MM.1S (cell line): ENCODE measurements around the gene ARHGEF2.
"Not testable (repeated sequence)": the region's sequence is repeated elsewhere in the genome, so short reads cannot be mapped to it uniquely, and the experiment has no call there.

ENCODE experiments used
- DNase-seq: peaks from one replicate; pipeline ENCODE4 v3.0.0-alpha.2; 2015
- H2AFZ ChIP-seq: fragments of 300-600 bp; sonication (generic); 2 replicates; pipeline ENCODE4 v1.6.0; 2016; ENCODE audit warnings: antibody characterized with exemption, low read length
- H3F3A ChIP-seq: fragments of 300-600 bp; sonication (generic); 2 replicates; pipeline ENCODE4 v1.6.1; 2016; ENCODE audit warnings: mild to moderate bottlenecking, antibody characterized with exemption, low read length, moderate library complexity, mixed read lengths; ENCODE audit not compliant: insufficient read depth
- H3K27ac ChIP-seq: fragments of 300-600 bp; sonication (generic); 2 replicates; pipeline ENCODE4 v1.5.1; 2016; ENCODE audit warnings: mild to moderate bottlenecking, low read length
- H3K27me3 ChIP-seq: fragments of 300-600 bp; sonication (generic); replicated peaks from 2 replicates; pipeline ENCODE4 v1.6.0; 2016; ENCODE audit warnings: low read length; ENCODE audit not compliant: insufficient read depth
- H3K36me3 ChIP-seq: fragments of 300-600 bp; sonication (generic); replicated peaks from 2 replicates; pipeline ENCODE4 v1.6.1; 2016; ENCODE audit warnings: mild to moderate bottlenecking, low read length, mixed read lengths; ENCODE audit not compliant: insufficient read depth
- H3K4me1 ChIP-seq: fragments of 300-600 bp; sonication (generic); 2 replicates; pipeline ENCODE4 v1.6.1; 2016; ENCODE audit warnings: low read length, mixed read lengths
- H3K4me2 ChIP-seq: fragments of 300-600 bp; sonication (generic); 2 replicates; pipeline ENCODE4 v1.6.0; 2016; ENCODE audit warnings: low read depth, low read length
- H3K4me3 ChIP-seq: fragments of 300-600 bp; sonication (generic); 2 replicates; pipeline ENCODE4 v1.5.1; 2016; ENCODE audit warnings: low read length, mixed read lengths
- H3K79me2 ChIP-seq: fragments of 300-600 bp; sonication (generic); 2 replicates; pipeline ENCODE4 v1.6.1; 2016; ENCODE audit warnings: mixed run types, low read length, mixed read lengths
- H3K9ac ChIP-seq: fragments of 300-600 bp; sonication (generic); 2 replicates; pipeline ENCODE4 v1.6.1; 2016; ENCODE audit warnings: low read length, mixed read lengths
- H3K9me2 ChIP-seq: fragments of 300-600 bp; sonication (generic); replicated peaks from 2 replicates; pipeline ENCODE4 v1.6.1; 2016; ENCODE audit warnings: mild to moderate bottlenecking, low read length, mixed read lengths; ENCODE audit not compliant: insufficient read depth
- H3K9me3 ChIP-seq: fragments of 300-600 bp; sonication (generic); replicated peaks from 2 replicates; pipeline ENCODE4 v1.6.1; 2016; ENCODE audit warnings: mild to moderate bottlenecking, low read length, mixed read lengths; ENCODE audit not compliant: insufficient read depth
- H4K20me1 ChIP-seq: fragments of 300-600 bp; sonication (generic); 2 replicates; pipeline ENCODE4 v1.6.1; 2016; ENCODE audit warnings: mild to moderate bottlenecking, low read length, moderate library complexity, mixed read lengths; ENCODE audit not compliant: insufficient read depth
- EZH2 ChIP-seq: fragments of 300-600 bp; sonication (generic); optimal IDR thresholded peaks from 2 replicates; pipeline ENCODE3; 2017; ENCODE audit warnings: low read depth, mild to moderate bottlenecking, antibody characterized with exemption, low read length, mixed read lengths
- EZH2phosphoT487 ChIP-seq: fragments of 300-600 bp; sonication (generic); IDR thresholded peaks from 2 replicates; pipeline ENCODE4 v1.6.1; 2018; ENCODE audit warnings: antibody characterized with exemption, low read length
- TF ChIP-seq, protein P1 (sequence below): fragments of 300-600 bp; sonication (generic); IDR thresholded peaks from 2 replicates; pipeline ENCODE4 v1.5.1; 2016; ENCODE audit warnings: antibody characterized with exemption, low read length, mixed read lengths

The ARHGEF2 gene

DNA sequence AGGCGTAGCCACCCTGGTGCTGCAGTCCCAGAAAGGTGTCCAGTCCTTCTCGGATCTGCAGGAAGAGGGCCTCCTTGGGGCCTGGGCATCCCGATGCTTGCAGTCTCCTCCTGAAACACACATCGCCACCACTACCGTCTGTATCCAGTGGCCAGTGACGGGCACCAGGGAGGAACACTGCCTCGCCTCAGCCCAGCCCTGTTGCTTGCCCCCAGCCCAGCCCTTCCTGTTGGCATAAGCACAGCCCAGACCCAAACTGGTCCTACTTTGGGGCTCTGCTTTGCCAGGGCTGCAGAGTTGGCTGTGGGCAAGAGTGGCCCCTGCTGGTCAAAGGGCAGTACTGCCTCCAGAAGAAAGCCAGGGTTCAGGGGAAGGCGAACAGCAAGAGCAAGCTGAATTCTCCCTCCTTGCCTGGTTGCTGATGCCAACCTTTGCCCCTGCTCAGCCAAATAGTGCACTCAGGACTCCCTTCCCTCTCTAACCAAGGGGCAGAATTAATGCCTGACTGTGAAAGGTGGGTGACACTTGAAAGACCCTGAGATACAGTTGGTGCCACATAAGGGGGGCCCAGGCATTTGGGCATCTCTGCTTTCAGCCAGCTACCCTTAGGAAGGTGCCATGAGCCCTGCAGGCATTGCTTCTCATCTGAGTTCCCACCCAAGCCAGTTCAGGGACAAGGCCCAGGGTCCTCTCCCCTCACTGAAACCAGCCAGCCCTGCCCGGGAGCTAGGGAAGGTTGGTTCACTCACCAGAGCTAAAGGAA, 11.1 kb upstream of the ARHGEF2 start:
- no peak overlapping the region for H3K9ac ChIP-seq
- H3K4me1 ChIP-seq, result peaks cover 24% of the 10 kb centered on the region
- H3K4me3 ChIP-seq, result no peak overlapping the region
- TF ChIP-seq EZH2 (no peak), EZH2phosphoT487 (no peak)
- TF ChIP-seq, protein P1, sequence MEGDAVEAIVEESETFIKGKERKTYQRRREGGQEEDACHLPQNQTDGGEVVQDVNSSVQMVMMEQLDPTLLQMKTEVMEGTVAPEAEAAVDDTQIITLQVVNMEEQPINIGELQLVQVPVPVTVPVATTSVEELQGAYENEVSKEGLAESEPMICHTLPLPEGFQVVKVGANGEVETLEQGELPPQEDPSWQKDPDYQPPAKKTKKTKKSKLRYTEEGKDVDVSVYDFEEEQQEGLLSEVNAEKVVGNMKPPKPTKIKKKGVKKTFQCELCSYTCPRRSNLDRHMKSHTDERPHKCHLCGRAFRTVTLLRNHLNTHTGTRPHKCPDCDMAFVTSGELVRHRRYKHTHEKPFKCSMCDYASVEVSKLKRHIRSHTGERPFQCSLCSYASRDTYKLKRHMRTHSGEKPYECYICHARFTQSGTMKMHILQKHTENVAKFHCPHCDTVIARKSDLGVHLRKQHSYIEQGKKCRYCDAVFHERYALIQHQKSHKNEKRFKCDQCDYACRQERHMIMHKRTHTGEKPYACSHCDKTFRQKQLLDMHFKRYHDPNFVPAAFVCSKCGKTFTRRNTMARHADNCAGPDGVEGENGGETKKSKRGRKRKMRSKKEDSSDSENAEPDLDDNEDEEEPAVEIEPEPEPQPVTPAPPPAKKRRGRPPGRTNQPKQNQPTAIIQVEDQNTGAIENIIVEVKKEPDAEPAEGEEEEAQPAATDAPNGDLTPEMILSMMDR, result peak; percentile 99
- H3K9me3 ChIP-seq, result no peaks in the 10 kb centered on the region
- DNase-seq, result peak; percentile 80
- 0 out of 2 replicates have a peak, but pooled peaks cover 3% of the 10 kb centered on the region for H3F3A ChIP-seq
- peak overlapping the region; percentile 57 for H2AFZ ChIP-seq
- H4K20me1 ChIP-seq, result no peaks in the 10 kb centered on the region
- H3K27ac ChIP-seq, result no peak overlapping the region
- no peaks in the 10 kb centered on the region for H3K9me2 ChIP-seq
- H3K27me3 ChIP-seq, result no peaks in the 10 kb centered on the region
- H3K36me3 ChIP-seq, result no peaks in the 10 kb centered on the region
- H3K4me2 ChIP-seq, result peak overlapping the region; percentile 31; the same call in 1 of the 2 replicates
- no peaks in the 10 kb centered on the region for H3K79me2 ChIP-seq

DNA sequence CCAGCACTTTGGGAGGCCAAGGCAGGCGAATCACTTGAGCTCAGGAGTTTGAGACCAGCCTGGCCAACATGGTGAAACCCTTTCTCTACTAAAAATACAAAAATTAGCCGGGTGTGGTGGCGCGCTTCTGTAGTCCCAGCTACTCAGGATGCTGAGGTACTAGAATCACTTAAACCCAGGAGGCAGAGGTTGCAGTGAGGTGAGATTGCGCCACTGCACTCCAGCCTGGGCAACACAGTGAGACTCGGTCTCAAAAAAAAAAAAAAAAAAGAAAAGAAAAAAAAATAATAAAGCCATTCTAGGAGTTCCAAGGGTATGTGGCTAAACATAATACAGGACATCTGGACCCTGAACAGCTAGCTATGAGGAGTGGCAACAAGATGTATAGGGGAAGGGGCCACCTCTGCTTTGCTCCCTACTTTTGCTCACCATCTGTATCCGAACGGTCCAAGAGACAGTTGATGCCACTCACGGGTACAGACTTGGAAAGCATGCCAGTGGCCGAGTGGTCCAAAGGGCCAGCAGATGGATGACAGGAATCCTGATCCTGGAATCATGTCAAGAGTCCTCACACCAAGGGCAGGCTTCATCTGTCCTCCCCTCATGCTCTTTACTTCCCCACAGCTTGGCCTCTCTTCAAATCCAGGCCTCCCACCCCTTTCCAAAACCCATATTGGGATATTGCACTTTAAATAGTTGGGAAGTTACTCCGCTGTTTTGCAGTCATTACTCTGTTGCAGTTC, 6.7 kb upstream of the ARHGEF2 start:
- not testable (repeated sequence) for H3K4me2 ChIP-seq

DNA sequence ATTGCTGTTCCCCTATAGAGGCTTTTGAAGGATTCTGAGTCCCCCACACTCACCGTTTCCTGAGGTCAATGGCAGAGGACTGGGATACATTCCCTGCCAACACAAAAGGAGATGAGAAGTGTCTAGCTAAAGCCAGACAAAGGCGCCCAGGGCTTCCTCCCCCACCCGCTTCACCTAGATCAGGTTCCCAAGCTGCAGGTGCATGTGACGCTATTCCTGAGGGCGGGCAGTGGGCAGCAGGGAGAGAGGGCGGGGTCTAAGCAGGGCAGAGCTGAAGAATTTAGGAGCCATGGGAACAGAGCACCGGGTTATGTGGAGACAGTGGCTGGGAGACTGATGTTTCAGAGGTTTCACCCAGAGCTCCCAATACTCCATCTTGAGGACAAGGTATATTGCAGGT, 6.0 kb upstream of the ARHGEF2 start:
- Histone ChIP-seq H3K9me3 (no peaks in the 10 kb centered on the region), H3K27me3 (no peaks in the 10 kb centered on the region), H3K4me3 (no peak overlapping the region), H3F3A (peaks cover 25% of the 10 kb centered on the region), H3K36me3 (no peaks in the 10 kb centered on the region), H3K27ac (no peak overlapping the region), H3K79me2 (peaks cover 32% of the 10 kb centered on the region), H3K4me1 (peaks cover 54% of the 10 kb centered on the region), H3K9ac (no peak overlapping the region), H2AFZ (no peak overlapping the region), H4K20me1 (no peaks in the 10 kb centered on the region), H3K9me2 (no peaks in the 10 kb centered on the region), H3K4me2 (no peak overlapping the region)
- DNase-seq, result no peak
- TF ChIP-seq, protein P1, result no peak
- TF ChIP-seq EZH2phosphoT487, result no peak
- TF ChIP-seq EZH2, result no peak

More for the DNA sequence above, 6.7 kb upstream of the ARHGEF2 start:
- H3K4me3 ChIP-seq, H3K9me3 ChIP-seq, H3K9me2 ChIP-seq, H3K36me3 ChIP-seq, H4K20me1 ChIP-seq, H3K27me3 ChIP-seq, DNase-seq, H3K9ac ChIP-seq, H3K27ac ChIP-seq, H2AFZ ChIP-seq: not testable (repeated sequence)
- Histone ChIP-seq H3K79me2 (peaks cover 30% of the 10 kb centered on the region), H3F3A (peaks cover 18% of the 10 kb centered on the region), H3K4me1 (peaks cover 57% of the 10 kb centered on the region)
